IMR-90 (cell line): ENCODE data around the gene LARP7. TPM values are rescaled to one million over a fixed set of nuclear protein-coding genes. Genes with fewer than 3 reads are reported as not detected.

Experiments used
- ATAC-seq: fragments of 200-7000 bp; cut with Tn5 transposase; 2 replicates; pipeline ENCODE4 v1.9.1; 2020; ENCODE audit warnings: low read depth, mild to moderate bottlenecking, moderate library complexity
- BruUV-seq: library from RNA; stranded (reverse); fragments of 400-500 nt; replicated peaks from 2 replicates; lab custom pipeline; 2021; lab: Mats Ljungman, UMichigan
- CTCF ChIA-PET: fragments of 300-600 bp; formaldehyde crosslinking; extraction: SDS; loops from one replicate; lab custom pipeline; 2021; ENCODE audit warnings: antibody characterized with exemption; lab: Yijun Ruan, JAX
- POLR2A ChIA-PET: fragments of 300-600 bp; sonication (Branson Sonifier 250); formaldehyde crosslinking; loops from one replicate; lab custom pipeline; 2022; ENCODE audit warnings: antibody characterized with exemption; ENCODE audit not compliant: unreplicated experiment; lab: Charles Lee
- DNase-seq: peaks from one replicate; pipeline ENCODE4 v3.0.0; 2013
- H2AFZ ChIP-seq: replicated peaks from 2 replicates; pipeline ENCODE3; 2013; ENCODE audit warnings: low read length, mild to moderate bottlenecking; ENCODE audit not compliant: poor library complexity
- H2AK5ac ChIP-seq: 2 replicates; pipeline ENCODE4 v1.6.1; 2013; ENCODE audit warnings: low read depth, low read length, inconsistent platforms
- H2AK9ac ChIP-seq: replicated peaks from 2 replicates; pipeline ENCODE3; 2013; ENCODE audit warnings: mild to moderate bottlenecking, low read depth, low read length, moderate library complexity; ENCODE audit not compliant: poor library complexity
- H2BK120ac ChIP-seq: 2 replicates; pipeline ENCODE4 v1.6.1; 2013; ENCODE audit warnings: low read depth, low read length, inconsistent platforms
- H2BK15ac ChIP-seq: 3 replicates; pipeline ENCODE4 v1.6.1; 2013; ENCODE audit warnings: low read depth, low read length, inconsistent platforms
- H2BK20ac ChIP-seq: 2 replicates; pipeline ENCODE4 v1.6.1; 2013; ENCODE audit warnings: low read depth, mild to moderate bottlenecking, inconsistent platforms, low read length, moderate library complexity
- H2BK5ac ChIP-seq: 2 replicates; pipeline ENCODE4 v1.6.1; 2013; ENCODE audit warnings: mild to moderate bottlenecking, low read depth, low read length, inconsistent platforms; ENCODE audit not compliant: poor library complexity, severe bottlenecking
- H3K14ac ChIP-seq: replicated peaks from 2 replicates; pipeline ENCODE4 v1.6.1; 2013; ENCODE audit warnings: low read depth, low read length, inconsistent platforms
- H3K18ac ChIP-seq: 2 replicates; pipeline ENCODE4 v1.6.1; 2013; ENCODE audit warnings: low read depth, low read length, control low read depth
- H3K23ac ChIP-seq: 2 replicates; pipeline ENCODE4 v1.6.1; 2013; ENCODE audit warnings: low read depth, low read length, inconsistent platforms
- H3K27ac ChIP-seq: 2 replicates; pipeline ENCODE4 v1.5.1; 2013; ENCODE audit warnings: mild to moderate bottlenecking, control low read depth, low read length; ENCODE audit not compliant: insufficient read depth
- H3K27me3 ChIP-seq: 2 replicates; pipeline ENCODE4 v1.6.1; 2013; ENCODE audit warnings: low read length; ENCODE audit not compliant: control insufficient read depth, insufficient read depth
- H3K36me3 ChIP-seq: 2 replicates; pipeline ENCODE4 v1.6.1; 2013; ENCODE audit warnings: low read length, mixed read lengths; ENCODE audit not compliant: control insufficient read depth, insufficient read depth
- H3K4ac ChIP-seq: 2 replicates; pipeline ENCODE4 v1.6.1; 2013; ENCODE audit warnings: low read depth, low read length, inconsistent platforms
- H3K4me1 ChIP-seq: 2 replicates; pipeline ENCODE4 v1.6.1; 2013; ENCODE audit warnings: low read length, mixed read lengths; ENCODE audit not compliant: control insufficient read depth, insufficient read depth
- H3K4me2 ChIP-seq: 2 replicates; pipeline ENCODE4 v1.6.1; 2013; ENCODE audit warnings: low read depth, mild to moderate bottlenecking, control low read depth, low read length, moderate library complexity
- H3K4me3 ChIP-seq: 2 replicates; pipeline ENCODE4 v1.5.1; 2013; ENCODE audit warnings: low read depth, mild to moderate bottlenecking, control low read depth, low read length, moderate library complexity; ENCODE audit not compliant: insufficient read depth
- H3K56ac ChIP-seq: 2 replicates; pipeline ENCODE4 v1.6.1; 2013; ENCODE audit warnings: low read length, inconsistent platforms; ENCODE audit not compliant: insufficient read depth; ENCODE audit errors: extremely low read depth
- H3K79me1 ChIP-seq, 2 experiments: 2 replicates each; pipeline ENCODE4 v1.6.1; 2013; ENCODE audit warnings: low read length in 2 of 2, inconsistent platforms in 1 of 2, low read depth in 1 of 2
- H3K9ac ChIP-seq: 2 replicates; pipeline ENCODE4 v1.6.1; 2013; ENCODE audit warnings: low read depth, low read length, control low read depth
- H3K9me1 ChIP-seq: 2 replicates; pipeline ENCODE4 v1.6.1; 2013; ENCODE audit warnings: low read length, inconsistent platforms; ENCODE audit not compliant: insufficient read depth
- H3K9me3 ChIP-seq: 2 replicates; pipeline ENCODE4 v1.6.1; 2013; ENCODE audit warnings: low read length; ENCODE audit not compliant: control insufficient read depth, insufficient read depth
- H4K20me1 ChIP-seq: 2 replicates; pipeline ENCODE4 v1.6.1; 2013; ENCODE audit warnings: low read length, inconsistent platforms; ENCODE audit not compliant: insufficient read depth
- H4K5ac ChIP-seq: 2 replicates; pipeline ENCODE4 v1.6.1; 2013; ENCODE audit warnings: mild to moderate bottlenecking, low read depth, low read length, control low read depth
- H4K8ac ChIP-seq, 2 experiments: 2 replicates each; pipeline ENCODE4 v1.6.1; 2013; ENCODE audit warnings: low read depth in 2 of 2, low read length in 2 of 2, control low read depth in 1 of 2, inconsistent platforms in 1 of 2
- H4K91ac ChIP-seq: 2 replicates; pipeline ENCODE4 v1.6.1; 2013; ENCODE audit warnings: low read depth, low read length, inconsistent platforms; ENCODE audit not compliant: insufficient read depth
- CEBPB ChIP-seq: IDR thresholded peaks from 2 replicates; pipeline ENCODE4 v1.6.1; 2012; ENCODE audit warnings: low read depth, low read length, improper control_type of control experiment
- FOS ChIP-seq: fragments of 150-350 bp; IDR thresholded peaks from 2 replicates; pipeline ENCODE4 v1.6.1; 2016; ENCODE audit warnings: low read depth, low read length
- MAZ ChIP-seq: IDR thresholded peaks from 2 replicates; pipeline ENCODE4 v1.6.1; 2012; ENCODE audit warnings: low read depth, mild to moderate bottlenecking, low read length, improper control_type of control experiment, moderate library complexity, borderline replicate concordance
- MXI1 ChIP-seq: IDR thresholded peaks from 2 replicates; pipeline ENCODE4 v1.6.1; 2012; ENCODE audit warnings: low read depth, mild to moderate bottlenecking, low read length, moderate library complexity, borderline replicate concordance
- NFE2L2 ChIP-seq: fragments of 150-350 bp; IDR thresholded peaks from 2 replicates; pipeline ENCODE4 v1.6.1; 2016; ENCODE audit warnings: low read depth, mild to moderate bottlenecking, low read length
- POLR2A ChIP-seq: IDR thresholded peaks from 2 replicates; pipeline ENCODE4 v1.6.1; 2012; ENCODE audit warnings: mild to moderate bottlenecking, low read depth, low read length
- RAD21 ChIP-seq: IDR thresholded peaks from 2 replicates; pipeline ENCODE4 v1.6.1; 2012; ENCODE audit warnings: low read length, improper control_type of control experiment
- RCOR1 ChIP-seq: IDR thresholded peaks from 2 replicates; pipeline ENCODE4 v1.6.1; 2012; ENCODE audit warnings: mild to moderate bottlenecking, low read length, improper control_type of control experiment; ENCODE audit not compliant: insufficient replicate concordance
- WGBS, 2 experiments: methylation state at CpG; one replicate each; pipeline versions ENCODE4 v1.1.5 to v1.1.7; 2013; ENCODE audit warnings: missing lambda C conversion rate in 2 of 2; ENCODE audit not compliant: insufficient read length in 1 of 2; ENCODE audit errors: extremely low coverage in 2 of 2; 5-methylcytosine and 5-hydroxymethylcytosine counted together
- dilution Hi-C: fragments of 300-500 bp; cut with HindIII; formaldehyde crosslinking; loops from one replicate; pipeline ENCODE4 v1.14.3; 2018; ENCODE audit warnings: low sequenced_read_pairs; ENCODE audit not compliant: unreplicated experiment
- in situ Hi-C: fragments of 300-500 bp; cut with MboI; formaldehyde crosslinking; loops from 3 replicates; pipeline ENCODE4 v1.14.3; 2019; ENCODE audit warnings: low sequenced_read_pairs, inconsistent platforms, mixed read lengths
- intact Hi-C: fragments of 100-400 bp; cut with micrococcal nuclease; formaldehyde crosslinking; loops from 2 replicates; pipeline ENCODE4 v1.10.0; 2022
- polyA plus RNA-seq, 3 experiments: library from polyadenylated mRNA; depleted of rRNA; stranded (reverse); fragments of >200 nt; gene quantifications; 2 replicates each; pipeline ENCODE4 v1.2.3, GENCODE V29; 2012; ENCODE audit warnings: low replicate concordance in 1 of 3
- total RNA-seq: library from RNA; depleted of rRNA; stranded (reverse); fragments of >200 nt; gene quantifications from 2 replicates; pipeline ENCODE4 v1.2.3, GENCODE V29; 2012
- TF ChIP-seq, protein P1 (sequence below): fragments of 150-350 bp; IDR thresholded peaks from 2 replicates; pipeline ENCODE4 v1.6.1; 2017; ENCODE audit warnings: mild to moderate bottlenecking, antibody characterized with exemption, low read length, low read depth
- TF ChIP-seq, protein P2 (sequence below): fragments of 150-350 bp; IDR thresholded peaks from 2 replicates; pipeline ENCODE4 v1.6.1; 2016; ENCODE audit warnings: low read depth, mild to moderate bottlenecking, low read length, moderate library complexity, borderline replicate concordance
- TF ChIP-seq, protein P3 (sequence below): conservative IDR thresholded peaks from 2 replicates; pipeline ENCODE4 v1.5.1; 2012; ENCODE audit warnings: mild to moderate bottlenecking, low read depth, low read length, improper control_type of control experiment

Gene LARP7
- total and polyA plus RNA-seq, 2 of the 4 experiments (the other 2 are of a cell fraction) = 5.9 to 15.3 TPM

DNA sequence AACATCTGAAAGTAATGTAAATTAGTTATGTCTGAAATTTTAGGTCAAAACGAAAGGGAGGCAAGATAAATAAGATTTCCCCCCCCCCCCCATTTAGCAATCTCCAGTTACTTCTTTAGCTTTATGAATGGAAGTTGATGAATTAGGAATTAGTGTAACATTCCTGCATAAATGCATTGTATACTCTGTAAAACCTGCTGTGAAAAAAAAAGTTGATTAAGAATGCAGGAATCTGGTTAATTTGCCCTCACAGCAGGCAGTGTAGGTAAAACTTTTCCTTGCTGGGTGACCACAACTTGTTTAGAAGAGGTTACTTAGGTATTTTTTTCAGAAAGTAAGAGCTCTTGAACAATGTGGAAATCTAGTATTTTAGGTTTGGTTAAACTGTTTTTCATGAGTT is 15.3 kb downstream of the LARP7 start:
- CTCF ChIA-PET = interaction anchor here (0.6 kb wide), 1 partner anchor 256 kb away, joined by 3 read pairs; no protein-coding TSS in a partner anchor
- dilution Hi-C loops = no loop called here
- Histone ChIP-seq H3K9me1 (no peaks in the 10 kb centered on the region), H4K8ac (no peak overlapping the region), H3K36me3 (peaks cover 25% of the 10 kb centered on the region), H4K20me1 (no peaks in the 10 kb centered on the region), H3K9ac (no peak overlapping the region), H3K27me3 (no peaks in the 10 kb centered on the region), H4K5ac (no peak overlapping the region), H3K4me2 (no peak overlapping the region), H2BK20ac (no peak overlapping the region), H3K18ac (no peak overlapping the region), H3K4me1 (no peaks in the 10 kb centered on the region), H3K27ac (no peak overlapping the region), H3K14ac (no peak overlapping the region), H3K4ac (no peak overlapping the region), H2AK9ac (no peak overlapping the region), H3K56ac (no peak overlapping the region), H3K23ac (no peak overlapping the region), H2BK5ac (no peak overlapping the region), H3K4me3 (no peak overlapping the region), H2AK5ac (no peak overlapping the region), H3K79me1 (no peaks in the 10 kb centered on the region), H2BK15ac (no peak overlapping the region), H2BK120ac (no peak overlapping the region), H3K9me3 (no peaks in the 10 kb centered on the region), H4K91ac (no peak overlapping the region), H2AFZ (no peak overlapping the region)
- intact Hi-C loops = no loop called here
- BruUV-seq = no TSS peak
- ATAC-seq (no peak), DNase-seq (no peak)
- in situ Hi-C loops = no loop called here
- POLR2A ChIA-PET = no interaction called here
- no CpG with 5 or more reads among the region's 1 CpG for WGBS, 2 experiments
- TF ChIP-seq, protein P1, sequence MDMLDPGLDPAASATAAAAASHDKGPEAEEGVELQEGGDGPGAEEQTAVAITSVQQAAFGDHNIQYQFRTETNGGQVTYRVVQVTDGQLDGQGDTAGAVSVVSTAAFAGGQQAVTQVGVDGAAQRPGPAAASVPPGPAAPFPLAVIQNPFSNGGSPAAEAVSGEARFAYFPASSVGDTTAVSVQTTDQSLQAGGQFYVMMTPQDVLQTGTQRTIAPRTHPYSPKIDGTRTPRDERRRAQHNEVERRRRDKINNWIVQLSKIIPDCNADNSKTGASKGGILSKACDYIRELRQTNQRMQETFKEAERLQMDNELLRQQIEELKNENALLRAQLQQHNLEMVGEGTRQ = no peak
- TF ChIP-seq RAD21 (no peak), MAZ (no peak), FOS (no peak), CEBPB (no peak), RCOR1 (no peak), MXI1 (no peak), NFE2L2 (no peak), POLR2A (no peak)
- TF ChIP-seq, protein P2, sequence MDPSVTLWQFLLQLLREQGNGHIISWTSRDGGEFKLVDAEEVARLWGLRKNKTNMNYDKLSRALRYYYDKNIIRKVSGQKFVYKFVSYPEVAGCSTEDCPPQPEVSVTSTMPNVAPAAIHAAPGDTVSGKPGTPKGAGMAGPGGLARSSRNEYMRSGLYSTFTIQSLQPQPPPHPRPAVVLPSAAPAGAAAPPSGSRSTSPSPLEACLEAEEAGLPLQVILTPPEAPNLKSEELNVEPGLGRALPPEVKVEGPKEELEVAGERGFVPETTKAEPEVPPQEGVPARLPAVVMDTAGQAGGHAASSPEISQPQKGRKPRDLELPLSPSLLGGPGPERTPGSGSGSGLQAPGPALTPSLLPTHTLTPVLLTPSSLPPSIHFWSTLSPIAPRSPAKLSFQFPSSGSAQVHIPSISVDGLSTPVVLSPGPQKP = no peak
- TF ChIP-seq, protein P3, sequence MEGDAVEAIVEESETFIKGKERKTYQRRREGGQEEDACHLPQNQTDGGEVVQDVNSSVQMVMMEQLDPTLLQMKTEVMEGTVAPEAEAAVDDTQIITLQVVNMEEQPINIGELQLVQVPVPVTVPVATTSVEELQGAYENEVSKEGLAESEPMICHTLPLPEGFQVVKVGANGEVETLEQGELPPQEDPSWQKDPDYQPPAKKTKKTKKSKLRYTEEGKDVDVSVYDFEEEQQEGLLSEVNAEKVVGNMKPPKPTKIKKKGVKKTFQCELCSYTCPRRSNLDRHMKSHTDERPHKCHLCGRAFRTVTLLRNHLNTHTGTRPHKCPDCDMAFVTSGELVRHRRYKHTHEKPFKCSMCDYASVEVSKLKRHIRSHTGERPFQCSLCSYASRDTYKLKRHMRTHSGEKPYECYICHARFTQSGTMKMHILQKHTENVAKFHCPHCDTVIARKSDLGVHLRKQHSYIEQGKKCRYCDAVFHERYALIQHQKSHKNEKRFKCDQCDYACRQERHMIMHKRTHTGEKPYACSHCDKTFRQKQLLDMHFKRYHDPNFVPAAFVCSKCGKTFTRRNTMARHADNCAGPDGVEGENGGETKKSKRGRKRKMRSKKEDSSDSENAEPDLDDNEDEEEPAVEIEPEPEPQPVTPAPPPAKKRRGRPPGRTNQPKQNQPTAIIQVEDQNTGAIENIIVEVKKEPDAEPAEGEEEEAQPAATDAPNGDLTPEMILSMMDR = no peak
